Natural killer cell (primary cell): ENCODE data around the gene SLC25A31. TPM values are rescaled to one million over a fixed set of nuclear protein-coding genes. Genes with fewer than 3 reads are reported as not detected.

Source experiments
- ATAC-seq, 3 donors: fragments of 150-1000 bp in 2 of 3; fragments of 200-7000 bp in 1 of 3; cut with Tn5 transposase; 1 replicate in 1 of 3; 2 replicates in 2 of 3; pipeline ENCODE4 v1.10.0; 2021; ENCODE audit warnings: mild to moderate bottlenecking in 2 of 3, moderate library complexity in 2 of 3
- DNase-seq, 2 donors: peaks; one replicate each; pipeline versions ENCODE4 v3.0.0 to v3.0.0-alpha.2; 2013 to 2021; ENCODE audit warnings: mixed read lengths in 1 of 2
- H3K27ac ChIP-seq: one replicate; pipeline ENCODE4 v1.5.1; 2013; ENCODE audit warnings: mild to moderate bottlenecking, low read length
- H3K27me3 ChIP-seq: one replicate; pipeline ENCODE4 v1.6.1; 2013; ENCODE audit warnings: low read length; ENCODE audit not compliant: control insufficient read depth, insufficient read depth
- H3K36me3 ChIP-seq: one replicate; pipeline ENCODE4 v1.6.1; 2013; ENCODE audit warnings: low read length; ENCODE audit not compliant: control insufficient read depth, insufficient read depth
- H3K4me1 ChIP-seq: one replicate; pipeline ENCODE4 v1.6.1; 2013; ENCODE audit warnings: low read length; ENCODE audit not compliant: control insufficient read depth, insufficient read depth
- H3K4me3 ChIP-seq: one replicate; pipeline ENCODE4 v1.5.1; 2013; ENCODE audit warnings: low read length
- H3K9me3 ChIP-seq: one replicate; pipeline ENCODE4 v1.6.1; 2013; ENCODE audit warnings: low read length; ENCODE audit not compliant: control insufficient read depth, insufficient read depth
- H3K27ac Mint-ChIP-seq, 2 donors: one replicate each; pipeline ENCODE4 v1.8.0; 2022; ENCODE audit warnings: mild to moderate bottlenecking in 2 of 2, mixed read lengths in 2 of 2, moderate library complexity in 1 of 2
- H3K27me3 Mint-ChIP-seq, 2 donors: one replicate each; pipeline ENCODE4 v1.8.0; 2022; ENCODE audit warnings: low read depth in 2 of 2, mixed read lengths in 2 of 2
- H3K36me3 Mint-ChIP-seq: one replicate; pipeline ENCODE4 v1.8.0; 2022; ENCODE audit warnings: mixed read lengths
- H3K4me1 Mint-ChIP-seq, 2 donors: one replicate each; pipeline ENCODE4 v1.8.0; 2022; ENCODE audit warnings: mixed read lengths in 2 of 2
- H3K4me3 Mint-ChIP-seq: one replicate; pipeline ENCODE4 v1.8.0; 2022; ENCODE audit warnings: mild to moderate bottlenecking, moderate library complexity, mixed read lengths
- H3K9me3 Mint-ChIP-seq, 2 donors: one replicate each; pipeline ENCODE4 v1.8.0; 2022; ENCODE audit warnings: mixed read lengths in 2 of 2
- WGBS: methylation state at CpG from one replicate; pipeline ENCODE4 v1.1.7; 2013; ENCODE audit warnings: missing lambda C conversion rate; ENCODE audit not compliant: insufficient coverage; 5-methylcytosine and 5-hydroxymethylcytosine counted together
- intact Hi-C: fragments of 100-400 bp; cut with micrococcal nuclease; formaldehyde crosslinking; loops from one replicate; pipeline ENCODE4 v1.14.2; 2022
- total RNA-seq, 4 donors: library from RNA; stranded (reverse); fragments of 120-200 nt in 1 of 4; gene quantifications; one replicate each; pipeline versions ENCODE4 v1.2.3 to v1.2.4, GENCODE V29; 2013 to 2022
- TF ChIP-seq, protein P1 (sequence below): fragments of 200-600 bp; IDR thresholded peaks from one replicate; pipeline ENCODE4 v1.8.0; 2022; ENCODE audit warnings: antibody characterized with exemption

Gene SLC25A31
- total RNA-seq, 3 donors from 2014 or later (not counting 1 experiment from before 2014, with no cell fraction given) = not detected

GRCh38 chr4:127732623-127733328, 2.6 kb downstream of the SLC25A31 start:
- H3K27ac Mint-ChIP-seq = no peak overlapping the region
- no peak overlapping the region for H3K4me3 Mint-ChIP-seq
- peaks cover 0 to 2% of the 10 kb centered on the region in 2 donors for H3K27me3 Mint-ChIP-seq
- intact Hi-C loops = no loop called here
- Histone ChIP-seq H3K9me3 (no peaks in the 10 kb centered on the region), H3K27me3 (no peaks in the 10 kb centered on the region), H3K4me3 (no peak overlapping the region), H3K36me3 (no peaks in the 10 kb centered on the region), H3K27ac (no peak overlapping the region), H3K4me1 (no peaks in the 10 kb centered on the region)
- ATAC-seq (no peak), DNase-seq (peak in 1 of 2 donors; percentile 17)
- no peaks in the 10 kb centered on the region for H3K9me3 Mint-ChIP-seq
- H3K36me3 Mint-ChIP-seq = no peaks in the 10 kb centered on the region
- no peaks in the 10 kb centered on the region for H3K4me1 Mint-ChIP-seq
- TF ChIP-seq, protein P1, sequence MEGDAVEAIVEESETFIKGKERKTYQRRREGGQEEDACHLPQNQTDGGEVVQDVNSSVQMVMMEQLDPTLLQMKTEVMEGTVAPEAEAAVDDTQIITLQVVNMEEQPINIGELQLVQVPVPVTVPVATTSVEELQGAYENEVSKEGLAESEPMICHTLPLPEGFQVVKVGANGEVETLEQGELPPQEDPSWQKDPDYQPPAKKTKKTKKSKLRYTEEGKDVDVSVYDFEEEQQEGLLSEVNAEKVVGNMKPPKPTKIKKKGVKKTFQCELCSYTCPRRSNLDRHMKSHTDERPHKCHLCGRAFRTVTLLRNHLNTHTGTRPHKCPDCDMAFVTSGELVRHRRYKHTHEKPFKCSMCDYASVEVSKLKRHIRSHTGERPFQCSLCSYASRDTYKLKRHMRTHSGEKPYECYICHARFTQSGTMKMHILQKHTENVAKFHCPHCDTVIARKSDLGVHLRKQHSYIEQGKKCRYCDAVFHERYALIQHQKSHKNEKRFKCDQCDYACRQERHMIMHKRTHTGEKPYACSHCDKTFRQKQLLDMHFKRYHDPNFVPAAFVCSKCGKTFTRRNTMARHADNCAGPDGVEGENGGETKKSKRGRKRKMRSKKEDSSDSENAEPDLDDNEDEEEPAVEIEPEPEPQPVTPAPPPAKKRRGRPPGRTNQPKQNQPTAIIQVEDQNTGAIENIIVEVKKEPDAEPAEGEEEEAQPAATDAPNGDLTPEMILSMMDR = no peak
- 16% methylated on average over 5 of the region's 8 CpGs for WGBS

DNA sequence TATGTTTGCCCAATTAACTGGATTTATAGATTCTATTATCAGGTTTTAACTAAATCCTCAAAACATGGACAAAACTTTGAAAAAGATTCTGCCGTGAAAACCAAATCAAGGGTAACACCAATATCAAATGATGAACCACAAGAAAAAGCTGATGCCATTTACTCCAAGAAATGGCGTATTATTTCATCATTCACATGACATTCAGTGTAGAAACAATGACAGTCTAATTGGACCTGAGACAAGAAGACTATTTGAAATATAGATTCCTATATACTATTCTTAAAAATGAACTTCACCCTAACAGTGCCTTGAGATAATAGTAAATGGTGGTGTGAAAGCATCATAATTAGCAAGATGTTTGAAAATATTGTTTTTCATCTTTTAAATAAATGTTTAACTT, 4.8 kb downstream of the SLC25A31 start:
- intact Hi-C loops = no loop called here
- ATAC-seq (no peak), DNase-seq (no peak)
- Histone ChIP-seq H3K4me3 (no peak overlapping the region), H3K36me3 (no peaks in the 10 kb centered on the region), H3K27ac (no peak overlapping the region), H3K4me1 (no peaks in the 10 kb centered on the region), H3K9me3 (no peaks in the 10 kb centered on the region), H3K27me3 (no peaks in the 10 kb centered on the region)
- TF ChIP-seq, protein P1 = no peak
- H3K36me3 Mint-ChIP-seq = no peaks in the 10 kb centered on the region
- no peak overlapping the region for H3K27ac Mint-ChIP-seq
- WGBS = 100% methylated on average over 1 of the region's 2 CpGs
- peaks cover 0 to 1% of the 10 kb centered on the region in 2 donors for H3K9me3 Mint-ChIP-seq
- no peaks in the 10 kb centered on the region for H3K4me1 Mint-ChIP-seq
- peaks cover 0 to 2% of the 10 kb centered on the region in 2 donors for H3K27me3 Mint-ChIP-seq
- no peak overlapping the region for H3K4me3 Mint-ChIP-seq

- Histone ChIP-seq H3K27me3 (no peaks in the 10 kb centered on the region), H3K27ac (no peak overlapping the region), H3K4me3 (no peak overlapping the region), H3K4me1 (no peaks in the 10 kb centered on the region), H3K9me3 (no peaks in the 10 kb centered on the region), H3K36me3 (no peaks in the 10 kb centered on the region)
- peaks cover 0 to 2% of the 10 kb centered on the region in 2 donors for H3K27me3 Mint-ChIP-seq
- DNase-seq (no peak), ATAC-seq (no peak)
- intact Hi-C loops = no loop called here
- TF ChIP-seq, protein P1 = no peak
- WGBS = 78% methylated on average over 4 of the region's 4 CpGs
- H3K9me3 Mint-ChIP-seq = peaks cover 0 to 5% of the 10 kb centered on the region in 2 donors
- no peaks in the 10 kb centered on the region for H3K4me1 Mint-ChIP-seq
- no peaks in the 10 kb centered on the region for H3K36me3 Mint-ChIP-seq
- H3K27ac Mint-ChIP-seq = no peak overlapping the region
- H3K4me3 Mint-ChIP-seq = no peak overlapping the region
Observed at GRCh38 chr4:127737295-127737694, 7.1 kb downstream of the SLC25A31 start.

GRCh38 chr4:127741247-127741646, 11.0 kb downstream of the SLC25A31 start:
- WGBS = 100% methylated on average over 1 of the region's 1 CpG
- H3K27ac Mint-ChIP-seq = no peak overlapping the region
- DNase-seq = no peak
- H3K27me3 Mint-ChIP-seq = no peaks in the 10 kb centered on the region
- Histone ChIP-seq H3K4me3 (no peak overlapping the region), H3K36me3 (no peaks in the 10 kb centered on the region), H3K4me1 (no peaks in the 10 kb centered on the region), H3K27me3 (no peaks in the 10 kb centered on the region), H3K27ac (no peak overlapping the region), H3K9me3 (no peaks in the 10 kb centered on the region)
- H3K9me3 Mint-ChIP-seq = peaks cover 2 to 9% of the 10 kb centered on the region in 2 donors
- no peaks in the 10 kb centered on the region for H3K4me1 Mint-ChIP-seq
- H3K36me3 Mint-ChIP-seq = no peaks in the 10 kb centered on the region
- TF ChIP-seq, protein P1 = no peak
- ATAC-seq = no peak
- intact Hi-C loops = no loop called here
- no peak overlapping the region for H3K4me3 Mint-ChIP-seq
